Activated CD4-positive, alpha-beta T cell treated with anti-CD3 and anti-CD28 coated beads, Interleukin-2, amount 10 ng/mL, durations not matched to agents 7 days and 5 days (primary cell): ENCODE results near the gene SGIP1. TPM values are rescaled to one million over a fixed set of nuclear protein-coding genes. Genes with fewer than 3 reads are reported as not detected.
A peak's percentile ranks its signal among the peaks of the same experiment; 100 is the strongest.
"Not testable (repeated sequence)": the region's sequence is repeated elsewhere in the genome, so short reads cannot be mapped to it uniquely, and the experiment has no call there.

ENCODE experiments used
- CTCF ChIA-PET: fragments of 350-600 bp; sonication (Branson Sonifier 250); formaldehyde crosslinking; loops from one replicate; lab custom pipeline; 2021; ENCODE audit warnings: antibody characterized with exemption; lab: Charles Lee
- POLR2A ChIA-PET: fragments of 350-600 bp; sonication (Branson Sonifier 250); formaldehyde crosslinking; loops from one replicate; lab custom pipeline; 2021; ENCODE audit warnings: antibody characterized with exemption; lab: Charles Lee
- DNase-seq: peaks from one replicate; pipeline ENCODE4 v3.0.0-alpha.2; 2020
- H3K27ac Mint-ChIP-seq: one replicate; pipeline ENCODE4 v1.8.0; 2021; ENCODE audit warnings: mild to moderate bottlenecking, moderate library complexity, mixed read lengths
- H3K27me3 Mint-ChIP-seq: one replicate; pipeline ENCODE4 v1.8.0; 2021; ENCODE audit warnings: mixed read lengths
- H3K36me3 Mint-ChIP-seq: one replicate; pipeline ENCODE4 v1.8.0; 2021; ENCODE audit warnings: low read depth, mixed read lengths
- H3K4me1 Mint-ChIP-seq: one replicate; pipeline ENCODE4 v1.8.0; 2021; ENCODE audit warnings: mixed read lengths
- H3K4me3 Mint-ChIP-seq: one replicate; pipeline ENCODE4 v1.8.0; 2021; ENCODE audit warnings: mild to moderate bottlenecking, moderate library complexity, mixed read lengths
- H3K9me3 Mint-ChIP-seq: one replicate; pipeline ENCODE4 v1.8.0; 2021; ENCODE audit warnings: mixed read lengths
- microRNA-seq: library from miRNA; unstranded; fragments of <30 nt; microRNA quantifications from one replicate; pipeline ENCODE4 v1.2.0, GENCODE V29; 2021; ENCODE audit warnings: borderline microRNAs expressed, borderline replicate concordance
- total RNA-seq, 2 experiments: library from RNA; stranded (reverse); gene quantifications; one replicate each; pipeline ENCODE4 v1.2.3, GENCODE V29; 2021

Gene SGIP1
- total RNA-seq, 2 experiments from 2014 or later: not detected

GRCh38 chr1:66779475-66780078, 245.6 kb downstream of the SGIP1 start:
- no peaks in the 10 kb centered on the region for H3K4me1 Mint-ChIP-seq
- no peak for DNase-seq
- ChIA-PET POLR2A (no interaction called here), CTCF (no interaction called here)
- no peak overlapping the region for H3K27ac Mint-ChIP-seq
- H3K4me3 Mint-ChIP-seq: no peak overlapping the region
- no peaks in the 10 kb centered on the region for H3K36me3 Mint-ChIP-seq
- peaks cover 4% of the 10 kb centered on the region for H3K27me3 Mint-ChIP-seq
- H3K9me3 Mint-ChIP-seq: peaks cover 5% of the 10 kb centered on the region

DNA sequence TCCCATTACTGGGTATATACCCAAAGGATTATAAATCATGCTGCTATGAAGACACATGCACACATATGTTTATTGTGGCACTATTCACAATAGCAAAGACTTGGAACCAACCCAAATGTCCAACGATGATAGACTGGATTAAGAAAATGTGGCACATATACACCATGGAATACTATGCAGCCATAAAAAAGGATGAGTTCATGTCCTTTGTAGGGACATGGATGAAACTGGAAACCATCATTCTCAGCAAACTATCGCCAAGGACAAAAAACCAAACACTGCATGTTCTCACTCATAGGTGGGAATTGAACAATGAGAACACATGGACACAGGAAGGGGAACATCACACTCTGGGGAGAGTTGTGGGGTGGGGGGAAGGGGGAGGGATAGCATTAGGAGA, 251.8 kb downstream of the SGIP1 start:
- H3K27me3 Mint-ChIP-seq, POLR2A ChIA-PET, H3K4me3 Mint-ChIP-seq, H3K4me1 Mint-ChIP-seq, CTCF ChIA-PET, H3K9me3 Mint-ChIP-seq, H3K27ac Mint-ChIP-seq, H3K36me3 Mint-ChIP-seq, DNase-seq: not testable (repeated sequence)

- POLR2A ChIA-PET: no interaction called here
- Mint-ChIP-seq H3K27ac (no peak overlapping the region), H3K9me3 (peaks cover 2% of the 10 kb centered on the region), H3K4me1 (peaks cover 9% of the 10 kb centered on the region), H3K36me3 (no peaks in the 10 kb centered on the region), H3K4me3 (no peak overlapping the region), H3K27me3 (no peaks in the 10 kb centered on the region)
- CTCF ChIA-PET: no interaction called here
- DNase-seq: no peak
Observed at GRCh38 chr1:66787641-66788040, 253.7 kb downstream of the SGIP1 start.

- Mint-ChIP-seq H3K9me3 (peaks cover 2% of the 10 kb centered on the region), H3K4me3 (no peak overlapping the region), H3K27me3 (no peaks in the 10 kb centered on the region), H3K36me3 (no peaks in the 10 kb centered on the region), H3K27ac (peak overlapping the region; percentile 17), H3K4me1 (peaks cover 9% of the 10 kb centered on the region)
- peak; percentile 33 for DNase-seq
- ChIA-PET CTCF (no interaction called here), POLR2A (no interaction called here)
Observed at GRCh38 chr1:66788231-66788939, 254.4 kb downstream of the SGIP1 start.

DNA sequence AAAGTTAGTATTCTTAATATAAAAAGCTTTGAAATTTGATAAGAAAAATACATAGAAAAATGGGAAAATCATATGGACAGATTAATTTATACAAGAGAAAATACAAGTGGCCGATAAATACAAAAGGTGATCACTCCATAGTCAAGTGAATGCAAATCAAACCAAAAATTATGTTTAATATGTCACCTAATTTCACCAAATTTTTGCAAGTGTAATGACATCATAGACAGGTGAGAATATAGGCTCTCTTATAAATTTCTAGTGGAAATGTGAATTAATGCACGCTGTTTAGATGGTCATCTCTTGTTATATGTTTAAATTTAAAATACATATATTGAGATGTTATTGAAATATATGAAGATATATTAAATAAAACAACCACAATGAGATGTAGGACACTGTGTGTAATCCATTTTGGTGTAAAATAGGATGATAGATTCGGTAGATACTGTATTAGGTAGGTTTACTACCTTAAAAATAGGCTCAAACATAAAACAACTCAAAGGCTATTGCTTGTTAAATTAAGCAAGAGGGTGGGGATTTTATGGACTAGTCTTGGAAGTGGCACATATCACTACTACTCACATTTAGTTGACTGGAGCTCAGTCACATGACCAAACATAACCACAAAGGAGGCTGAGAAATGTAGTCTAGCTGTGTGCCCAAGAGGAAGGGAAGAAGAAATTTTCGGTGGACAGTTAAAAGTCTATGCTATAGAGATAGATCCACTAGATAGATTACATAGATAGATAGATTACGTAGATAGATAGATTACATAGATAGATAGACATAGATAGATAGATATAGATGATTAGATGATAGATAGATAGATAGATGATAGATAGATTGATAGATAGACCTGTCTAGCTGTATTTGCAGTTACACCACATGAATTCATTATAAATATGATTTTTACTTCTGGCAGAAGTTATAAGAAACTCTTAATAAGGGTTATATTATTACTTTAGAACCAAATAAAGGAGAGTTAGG, 258.0 kb downstream of the SGIP1 start:
- no peaks in the 10 kb centered on the region for H3K27me3 Mint-ChIP-seq
- no peaks in the 10 kb centered on the region for H3K36me3 Mint-ChIP-seq
- DNase-seq: no peak
- no peaks in the 10 kb centered on the region for H3K9me3 Mint-ChIP-seq
- no peak overlapping the region for H3K27ac Mint-ChIP-seq
- ChIA-PET CTCF (no interaction called here), POLR2A (no interaction called here)
- no peak overlapping the region for H3K4me3 Mint-ChIP-seq
- peaks cover 9% of the 10 kb centered on the region for H3K4me1 Mint-ChIP-seq

DNA sequence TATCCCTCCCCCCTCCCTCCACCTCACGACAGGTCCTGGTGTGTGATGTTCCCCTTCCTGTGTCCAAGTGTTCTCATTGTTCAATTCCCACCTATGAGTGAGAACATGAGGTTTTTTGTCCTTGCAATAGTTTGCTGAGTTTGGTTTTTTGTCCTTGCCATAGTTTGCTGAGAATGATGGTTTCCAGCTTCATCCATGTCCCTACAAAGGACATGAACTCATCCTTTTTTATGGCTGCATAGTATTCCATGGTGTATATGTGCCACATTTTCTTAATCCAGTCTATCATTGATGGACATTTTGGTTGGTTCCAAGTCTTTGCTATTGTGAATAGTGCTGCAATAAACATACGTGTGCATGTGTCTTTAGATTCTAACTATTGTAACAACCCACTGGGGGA, 261.9 kb downstream of the SGIP1 start:
- H3K27me3 Mint-ChIP-seq, H3K27ac Mint-ChIP-seq, H3K4me3 Mint-ChIP-seq, H3K36me3 Mint-ChIP-seq, DNase-seq, H3K4me1 Mint-ChIP-seq, H3K9me3 Mint-ChIP-seq, CTCF ChIA-PET: not testable (repeated sequence)
- POLR2A ChIA-PET: interaction anchor here (0.7 kb wide), 1 partner anchor 164 kb away, joined by 3 read pairs; no protein-coding TSS in a partner anchor

Small RNA genes within 50 kb of the gene (microRNA-seq; reads per million reads assigned to microRNA genes)
- not detected for gene MIR3117

Other genes starting within 250 kb of the SGIP1 start
- gene DYNLT5, start 218.3 kb downstream of the SGIP1 start, total RNA-seq: not detected